Inflammatory macrophage treated with lipopolysaccharide for 4 hours (primary cell): ENCODE measurements around the gene ITGA1.
A peak's percentile ranks its signal among the peaks of the same experiment; 100 is the strongest.

Source experiments
- DNase-seq: peaks from one replicate; pipeline ENCODE4 v3.0.0-alpha.2; 2020

The ITGA1 gene

GRCh38 chr5:52870448-52870847 is 82.7 kb downstream of the ITGA1 start:
- DNase-seq: no peak

DNA sequence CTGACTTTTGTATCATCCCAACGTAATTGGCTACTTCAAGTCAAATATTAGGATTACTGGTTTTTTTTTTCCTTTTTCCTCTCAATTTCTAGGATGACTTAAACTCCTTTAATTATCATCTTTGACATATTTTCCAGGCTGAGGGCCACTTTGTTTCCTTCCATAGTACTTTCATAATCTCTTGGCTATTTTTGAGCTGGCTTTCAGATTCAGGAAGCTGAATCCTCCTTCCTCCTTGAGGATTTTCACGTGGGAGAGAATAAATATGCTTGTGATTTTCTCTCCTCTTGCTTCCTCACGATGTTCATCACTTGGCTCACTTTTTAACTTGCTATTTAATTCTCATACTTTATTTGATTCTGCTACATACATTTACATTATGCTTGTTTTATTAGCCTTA is 88.1 kb downstream of the ITGA1 start:
- no peak for DNase-seq

- DNase-seq: no peak
Observed at GRCh38 chr5:52876456-52876855, 88.7 kb downstream of the ITGA1 start.

GRCh38 chr5:52878656-52879055 is 90.9 kb downstream of the ITGA1 start:
- no peak for DNase-seq

DNA sequence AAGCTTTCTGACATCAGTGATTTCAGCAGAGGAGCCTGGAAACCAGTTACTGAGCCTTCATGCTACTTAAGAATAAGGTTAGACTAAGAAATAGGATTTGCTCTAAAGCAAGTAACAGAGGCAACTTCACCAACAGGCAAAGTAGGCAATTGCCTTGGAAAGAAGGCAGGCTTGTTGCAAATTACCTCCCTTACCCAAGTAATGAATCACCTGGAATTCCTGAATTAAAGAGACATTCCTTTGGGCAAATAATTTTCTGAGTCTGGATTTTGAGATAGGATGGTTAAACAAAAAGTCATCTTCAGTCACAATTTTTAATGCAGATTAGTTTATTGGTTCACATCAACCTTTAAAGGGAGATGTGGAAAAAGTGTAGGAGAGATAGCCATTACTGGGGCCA is 92.8 kb downstream of the ITGA1 start:
- DNase-seq: no peak

- DNase-seq: no peak
Observed at GRCh38 chr5:52881468-52881867, 93.8 kb downstream of the ITGA1 start.

- DNase-seq: no peak
Observed at GRCh38 chr5:52883110-52883509, 95.4 kb downstream of the ITGA1 start.

- no peak for DNase-seq
Observed at GRCh38 chr5:52884453-52884852, 96.7 kb downstream of the ITGA1 start.

- no peak for DNase-seq
Observed at GRCh38 chr5:52885614-52886013, 97.9 kb downstream of the ITGA1 start.

GRCh38 chr5:52886206-52886605 is 98.5 kb downstream of the ITGA1 start:
- no peak for DNase-seq

DNA sequence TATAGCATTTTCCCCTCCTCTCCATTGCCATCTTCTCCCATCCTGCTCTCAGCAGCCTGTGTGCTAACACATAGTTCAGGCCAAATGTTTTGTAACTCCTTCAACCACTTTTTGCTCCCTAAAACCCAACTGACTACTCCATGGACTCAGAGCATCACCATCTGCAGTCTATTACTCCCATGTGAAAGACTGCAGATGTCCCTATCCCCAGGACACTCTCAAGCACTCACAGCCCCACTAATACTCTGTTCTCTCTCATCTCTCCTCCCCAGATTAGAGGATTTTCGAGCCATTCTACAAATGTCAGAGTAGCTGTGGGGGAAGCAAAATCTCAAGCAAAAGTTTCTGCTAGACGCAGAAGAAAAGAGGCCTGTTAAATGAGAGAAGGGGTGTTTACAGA is 99.3 kb downstream of the ITGA1 start:
- no peak for DNase-seq

- no peak for DNase-seq
Observed at GRCh38 chr5:52888363-52888762, 100.6 kb downstream of the ITGA1 start.

DNA sequence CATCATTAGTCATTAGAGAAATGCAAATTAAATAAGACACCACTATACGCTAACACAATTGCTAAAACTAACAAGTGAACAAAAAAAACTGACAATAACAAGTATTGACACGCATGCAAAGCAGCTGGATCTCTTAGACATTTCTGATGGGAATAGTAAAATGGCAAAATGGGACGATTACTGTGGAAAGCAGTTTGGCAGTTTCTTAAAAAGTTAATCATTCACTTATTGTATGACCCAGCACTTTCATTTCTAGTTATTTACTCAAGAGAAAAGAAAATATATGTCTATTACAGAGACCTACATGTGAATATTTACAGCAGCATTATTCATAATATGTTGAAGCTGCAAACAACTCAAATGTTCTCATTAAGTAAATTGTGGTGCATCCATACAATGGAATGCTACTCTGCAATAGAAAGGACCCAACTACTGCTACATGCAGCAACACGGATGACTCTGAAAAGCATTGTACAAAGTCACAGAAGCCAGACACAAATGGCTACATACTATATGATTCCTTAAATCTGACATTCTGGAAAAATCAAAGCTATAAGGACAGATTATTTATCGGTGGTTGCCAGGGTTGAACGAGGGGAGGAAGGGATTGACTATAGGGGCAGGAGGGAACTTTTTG is 104.6 kb downstream of the ITGA1 start:
- DNase-seq: no peak

DNA sequence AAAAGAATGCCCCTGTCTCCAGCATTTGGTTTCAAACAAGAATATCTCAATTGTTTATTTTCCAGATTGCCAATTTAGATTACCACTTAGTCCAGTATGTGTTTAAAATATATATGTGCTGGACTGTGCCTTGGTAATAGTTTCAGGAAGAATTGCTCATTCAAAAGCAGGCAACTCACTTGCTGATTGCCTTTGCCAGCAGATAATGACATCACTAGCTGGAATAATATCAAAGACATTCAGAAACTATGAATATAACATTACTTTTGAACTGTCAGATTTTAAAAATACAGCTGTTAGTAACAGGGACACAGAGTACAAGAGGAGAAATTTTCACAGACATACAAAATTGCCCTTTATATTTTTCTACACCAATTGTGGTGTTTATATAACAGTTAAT is 105.4 kb downstream of the ITGA1 start:
- DNase-seq: no peak

GRCh38 chr5:52893863-52894262 is 106.1 kb downstream of the ITGA1 start:
- no peak for DNase-seq

- DNase-seq: no peak
Observed at GRCh38 chr5:52894451-52894850, 106.7 kb downstream of the ITGA1 start.

- no peak for DNase-seq
Observed at GRCh38 chr5:52895075-52895474, 107.4 kb downstream of the ITGA1 start.

DNA sequence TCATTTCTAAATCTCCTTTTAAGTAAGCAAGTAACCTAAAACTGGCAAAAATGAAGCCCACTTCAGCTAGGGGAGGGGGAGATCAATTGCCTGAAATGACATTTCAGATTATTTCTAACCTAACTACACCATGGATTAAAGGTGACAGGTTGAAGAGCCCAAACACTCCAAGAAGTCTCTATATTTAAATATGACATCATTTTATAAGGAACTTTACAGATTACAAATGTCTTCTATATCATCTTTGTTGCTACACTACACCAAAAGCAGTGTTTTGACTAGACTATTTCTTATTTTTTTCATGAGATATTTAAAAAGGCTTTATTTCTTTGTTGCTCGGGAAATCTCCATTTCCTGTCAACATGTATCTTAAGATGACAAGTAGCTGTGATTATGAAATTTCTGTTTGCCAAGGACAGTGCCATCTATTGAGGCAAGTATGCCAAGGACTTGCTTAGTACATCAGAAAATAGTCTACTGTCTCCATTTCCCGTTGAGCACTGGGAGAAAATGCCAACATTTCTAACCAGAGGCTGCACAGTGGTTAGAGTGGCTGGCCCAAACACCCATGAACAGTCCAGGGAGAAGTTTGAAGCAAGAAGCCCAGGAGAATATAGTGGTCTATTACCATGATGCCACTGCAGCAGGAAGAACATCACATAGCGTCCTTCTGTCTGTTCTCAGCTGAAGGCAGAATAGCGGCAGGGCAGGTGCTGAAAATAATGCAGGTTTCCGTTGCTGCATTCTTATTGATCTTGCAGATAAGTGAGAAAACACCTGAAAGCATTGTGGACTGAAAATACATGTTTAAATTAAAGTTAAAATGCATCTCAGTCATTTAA is 108.1 kb downstream of the ITGA1 start:
- peak; percentile 4 for DNase-seq

- no peak for DNase-seq
Observed at GRCh38 chr5:52896534-52897237, 109.0 kb downstream of the ITGA1 start.

GRCh38 chr5:52897238-52897614 is 109.5 kb downstream of the ITGA1 start:
- no peak for DNase-seq

GRCh38 chr5:52898961-52899680 is 111.4 kb downstream of the ITGA1 start:
- DNase-seq: no peak

GRCh38 chr5:52903142-52903541 is 115.4 kb downstream of the ITGA1 start:
- DNase-seq: no peak

DNA sequence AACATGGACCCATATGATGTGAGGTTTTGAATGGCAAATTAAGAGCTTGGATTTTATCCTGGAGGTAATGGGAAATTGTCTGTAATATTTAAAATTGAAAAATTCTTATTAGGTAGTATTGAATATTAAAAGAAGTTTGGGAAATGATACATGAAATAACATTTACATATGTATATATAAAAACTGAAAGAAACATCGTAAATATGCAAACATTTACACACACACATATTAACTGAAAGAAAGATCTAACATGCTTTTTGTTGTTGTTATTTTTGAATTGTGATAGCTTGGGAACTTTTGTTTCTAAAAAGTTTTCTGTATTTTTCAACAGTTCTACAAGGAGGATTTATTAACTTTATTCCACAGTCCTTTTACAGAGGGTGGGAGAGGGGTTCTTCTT is 118.6 kb downstream of the ITGA1 start:
- DNase-seq: no peak
